ENCODE measurements around the gene ADA. TPM values are rescaled to one million over a fixed set of nuclear protein-coding genes. Genes with fewer than 3 reads are reported as not detected.
A peak's percentile ranks its signal among the peaks of the same experiment; 100 is the strongest.

Gene ADA
- total and polyA plus RNA-seq, 9 of the 15 experiments (the other 6 are each of a cell fraction or from before 2014, with no cell fraction given) = 2.4 to 26.1 (median 5.3) TPM

DNA sequence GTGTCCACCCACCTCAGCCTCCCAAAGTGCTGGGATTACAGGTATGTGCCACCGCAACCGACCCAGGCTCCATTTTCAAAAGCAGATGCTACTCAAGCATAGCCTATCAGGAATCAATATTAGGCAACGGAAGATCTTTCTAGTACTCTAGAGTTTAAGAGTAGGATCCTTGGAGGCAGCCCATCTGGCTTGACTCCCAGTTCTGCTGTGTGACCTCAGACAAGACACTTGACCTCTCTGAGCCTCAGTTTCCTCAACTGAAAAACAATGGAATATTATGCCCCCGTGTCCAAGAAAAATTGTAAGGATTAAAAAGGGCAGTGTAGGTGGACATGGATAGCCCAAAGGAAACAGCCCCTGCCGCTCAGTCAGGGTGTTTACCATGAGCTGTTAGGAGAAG, 14.5 kb downstream of the ADA start (continued):
- TF ChIP-seq CBFB (CRISPR knock-in tag; IDR thresholded peaks at IDR 0.05) (no peak), POLR3G (IDR thresholded peaks at IDR 0.05; ENCODE audit: extremely low read depth, insufficient read length, insufficient replicate concordance) (no peak), CC2D1A (IDR thresholded peaks at IDR 0.05) (no peak), BCOR (IDR thresholded peaks at IDR 0.05) (peak; percentile 87), NFE2L1 (tag; IDR thresholded peaks at IDR 0.05; ENCODE audit: borderline replicate concordance, low read depth) (no peak), HMG20A (CRISPR knock-in tag; conservative IDR thresholded peaks at IDR 0.05) (no peak), ZFP36 (IDR thresholded peaks at IDR 0.05; ENCODE audit: low read depth, low read length, partially characterized antibody) (peak; percentile 78), FOXA1 (IDR thresholded peaks at IDR 0.05; ENCODE audit: borderline replicate concordance) (no peak), RBM25 (IDR thresholded peaks at IDR 0.05; ENCODE audit: low read depth, low read length, severe bottlenecking) (peak; percentile 81), ZNF23 (CRISPR knock-in tag; IDR thresholded peaks at IDR 0.05) (no peak), NR2F6 (CRISPR knock-in tag; IDR thresholded peaks at IDR 0.05) (no peak), TRIM28 (IDR thresholded peaks at IDR 0.05) (no peak), SMARCA5 (IDR thresholded peaks at IDR 0.05) (peak; percentile 38; the same call in 1 of the 2 replicates)
- TF ChIP-seq, protein P1, sequence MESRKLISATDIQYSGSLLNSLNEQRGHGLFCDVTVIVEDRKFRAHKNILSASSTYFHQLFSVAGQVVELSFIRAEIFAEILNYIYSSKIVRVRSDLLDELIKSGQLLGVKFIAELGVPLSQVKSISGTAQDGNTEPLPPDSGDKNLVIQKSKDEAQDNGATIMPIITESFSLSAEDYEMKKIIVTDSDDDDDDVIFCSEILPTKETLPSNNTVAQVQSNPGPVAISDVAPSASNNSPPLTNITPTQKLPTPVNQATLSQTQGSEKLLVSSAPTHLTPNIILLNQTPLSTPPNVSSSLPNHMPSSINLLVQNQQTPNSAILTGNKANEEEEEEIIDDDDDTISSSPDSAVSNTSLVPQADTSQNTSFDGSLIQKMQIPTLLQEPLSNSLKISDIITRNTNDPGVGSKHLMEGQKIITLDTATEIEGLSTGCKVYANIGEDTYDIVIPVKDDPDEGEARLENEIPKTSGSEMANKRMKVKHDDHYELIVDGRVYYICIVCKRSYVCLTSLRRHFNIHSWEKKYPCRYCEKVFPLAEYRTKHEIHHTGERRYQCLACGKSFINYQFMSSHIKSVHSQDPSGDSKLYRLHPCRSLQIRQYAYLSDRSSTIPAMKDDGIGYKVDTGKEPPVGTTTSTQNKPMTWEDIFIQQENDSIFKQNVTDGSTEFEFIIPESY (CRISPR knock-in tag; IDR thresholded peaks at IDR 0.05) = no peak
- TF ChIP-seq, protein P2, sequence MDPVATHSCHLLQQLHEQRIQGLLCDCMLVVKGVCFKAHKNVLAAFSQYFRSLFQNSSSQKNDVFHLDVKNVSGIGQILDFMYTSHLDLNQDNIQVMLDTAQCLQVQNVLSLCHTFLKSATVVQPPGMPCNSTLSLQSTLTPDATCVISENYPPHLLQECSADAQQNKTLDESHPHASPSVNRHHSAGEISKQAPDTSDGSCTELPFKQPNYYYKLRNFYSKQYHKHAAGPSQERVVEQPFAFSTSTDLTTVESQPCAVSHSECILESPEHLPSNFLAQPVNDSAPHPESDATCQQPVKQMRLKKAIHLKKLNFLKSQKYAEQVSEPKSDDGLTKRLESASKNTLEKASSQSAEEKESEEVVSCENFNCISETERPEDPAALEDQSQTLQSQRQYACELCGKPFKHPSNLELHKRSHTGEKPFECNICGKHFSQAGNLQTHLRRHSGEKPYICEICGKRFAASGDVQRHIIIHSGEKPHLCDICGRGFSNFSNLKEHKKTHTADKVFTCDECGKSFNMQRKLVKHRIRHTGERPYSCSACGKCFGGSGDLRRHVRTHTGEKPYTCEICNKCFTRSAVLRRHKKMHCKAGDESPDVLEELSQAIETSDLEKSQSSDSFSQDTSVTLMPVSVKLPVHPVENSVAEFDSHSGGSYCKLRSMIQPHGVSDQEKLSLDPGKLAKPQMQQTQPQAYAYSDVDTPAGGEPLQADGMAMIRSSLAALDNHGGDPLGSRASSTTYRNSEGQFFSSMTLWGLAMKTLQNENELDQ (CRISPR knock-in tag; IDR thresholded peaks at IDR 0.05; ENCODE audit: borderline replicate concordance) = no peak
